NOMO-1 (cell line): ENCODE data around the gene MECP2.

Experiments
- DNase-seq, 2 experiments: peaks; one replicate each; lab custom pipeline; 2025; ENCODE audit not compliant: unreplicated experiment in 2 of 2; lab: John Stamatoyannopoulos, UW

The MECP2 gene

DNA sequence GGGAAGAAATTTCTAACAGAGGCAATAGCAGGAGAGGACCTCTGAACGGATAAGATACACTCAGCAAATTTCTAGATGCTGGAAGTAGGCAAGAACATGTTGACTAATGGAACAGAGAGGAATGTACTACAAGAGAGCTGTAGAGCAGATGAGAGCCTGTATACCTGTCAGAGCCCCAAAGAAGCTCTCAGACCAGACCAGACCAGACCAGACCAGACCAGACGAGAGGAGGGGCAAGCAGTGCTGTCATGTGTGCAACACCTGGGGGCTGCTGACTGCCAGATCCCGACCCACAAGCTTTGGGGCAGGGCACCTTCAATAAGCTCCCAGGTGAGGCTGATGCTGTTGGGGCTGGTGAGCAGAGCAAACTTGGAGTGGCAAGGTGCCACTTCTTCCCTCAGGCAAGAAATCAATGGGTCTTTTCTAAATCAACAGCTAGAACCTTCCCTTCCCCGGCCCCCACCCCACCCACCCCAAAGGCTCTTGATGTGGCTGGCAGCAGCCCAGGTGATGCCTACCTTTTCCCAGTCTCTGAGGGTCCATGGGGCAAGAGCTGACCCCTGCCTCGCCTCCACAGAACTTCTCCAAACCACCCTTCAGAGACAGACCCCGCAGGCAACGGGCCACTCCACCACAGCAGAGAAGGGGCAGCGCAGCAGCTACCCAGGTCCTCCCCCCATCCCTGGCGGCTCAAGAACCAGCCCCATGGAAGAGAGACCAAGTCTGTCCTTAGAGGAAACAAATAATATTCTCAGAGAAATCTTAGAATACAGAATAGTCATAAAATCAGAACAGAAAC lies 32.7 kb downstream of the MECP2 start:
- no peak for DNase-seq

DNA sequence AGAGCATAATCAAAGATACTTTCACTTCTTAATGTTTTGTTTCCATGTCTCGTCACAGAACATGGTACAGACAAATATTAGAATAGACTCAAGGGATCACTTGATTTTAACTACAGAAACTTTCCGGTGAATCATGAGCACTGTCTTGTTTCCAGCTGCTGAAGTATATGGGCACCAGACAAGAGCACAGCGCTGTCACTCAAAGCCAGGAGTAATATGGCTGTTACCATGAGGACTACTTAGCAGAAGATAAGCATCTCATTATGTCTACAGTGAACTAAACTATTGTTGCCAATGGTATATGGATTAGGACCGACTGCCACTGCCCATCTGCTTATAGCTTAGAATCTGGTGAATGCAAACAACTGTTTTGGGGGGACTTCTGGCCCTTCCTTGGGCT lies 34.3 kb downstream of the MECP2 start:
- DNase-seq, result no peak

DNA sequence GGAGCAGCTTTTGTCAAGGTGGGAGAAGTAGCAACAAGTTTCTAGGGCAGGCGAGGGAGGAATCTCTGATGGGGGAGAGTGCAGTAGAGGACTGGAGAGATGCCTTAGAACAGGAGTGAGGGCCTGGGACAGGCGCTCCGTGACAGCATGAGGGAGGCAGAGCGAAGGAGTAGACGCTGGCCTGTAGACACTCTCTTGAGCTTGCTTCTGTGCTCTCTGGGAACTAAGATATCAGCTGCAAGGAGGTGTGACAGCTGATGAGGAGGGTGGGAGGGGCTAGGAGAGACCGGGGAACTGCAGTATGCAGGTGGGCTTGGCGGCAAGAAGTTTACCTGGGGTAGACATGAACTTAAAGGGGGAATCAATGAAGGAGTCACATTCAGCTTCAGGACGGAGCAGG lies 35.7 kb downstream of the MECP2 start:
- no peak for DNase-seq

DNA sequence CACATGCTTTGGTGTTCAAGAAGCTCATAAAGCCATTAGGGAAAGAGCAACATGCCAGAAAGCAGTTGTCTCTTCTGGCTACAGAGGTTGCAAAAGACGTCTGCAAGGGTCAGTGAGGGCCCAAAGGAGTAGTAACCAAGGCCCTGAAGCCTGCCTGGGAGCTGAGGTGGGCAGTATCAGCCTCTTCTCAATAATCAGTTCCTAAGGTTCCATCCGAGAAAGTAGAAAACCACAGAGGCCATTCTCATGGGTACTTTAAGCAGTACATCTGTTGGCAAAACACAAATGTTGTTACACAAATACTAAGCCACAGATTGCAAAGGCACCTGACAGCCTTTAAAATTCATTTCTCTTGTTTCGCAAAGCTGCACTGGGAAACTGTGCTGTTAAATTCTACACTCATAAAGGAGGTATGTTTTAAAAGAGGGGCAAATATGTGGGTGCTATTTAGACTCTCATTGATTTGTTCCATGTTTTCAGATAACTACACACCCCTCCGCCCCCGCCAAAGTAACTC lies 37.7 kb downstream of the MECP2 start:
- DNase-seq, result no peak

DNA sequence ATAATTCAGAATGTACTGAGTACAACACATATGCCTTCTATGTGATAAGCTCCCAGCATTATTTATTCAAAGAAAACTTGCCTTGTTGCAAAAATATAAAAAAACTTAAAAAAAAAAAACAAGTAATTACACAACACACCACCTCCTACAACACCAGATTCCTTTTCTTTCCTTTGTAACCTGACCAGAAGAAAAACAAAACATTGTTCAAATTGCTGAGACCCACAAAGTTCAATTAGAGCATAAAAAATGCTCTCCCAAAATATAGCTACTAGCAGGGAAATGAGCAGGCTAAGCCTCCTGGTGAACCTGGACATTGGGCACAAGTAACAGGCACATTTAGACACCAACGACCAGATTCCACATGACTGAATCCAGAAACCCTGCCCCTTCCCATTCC lies 38.3 kb downstream of the MECP2 start:
- DNase-seq, result no peak

DNA sequence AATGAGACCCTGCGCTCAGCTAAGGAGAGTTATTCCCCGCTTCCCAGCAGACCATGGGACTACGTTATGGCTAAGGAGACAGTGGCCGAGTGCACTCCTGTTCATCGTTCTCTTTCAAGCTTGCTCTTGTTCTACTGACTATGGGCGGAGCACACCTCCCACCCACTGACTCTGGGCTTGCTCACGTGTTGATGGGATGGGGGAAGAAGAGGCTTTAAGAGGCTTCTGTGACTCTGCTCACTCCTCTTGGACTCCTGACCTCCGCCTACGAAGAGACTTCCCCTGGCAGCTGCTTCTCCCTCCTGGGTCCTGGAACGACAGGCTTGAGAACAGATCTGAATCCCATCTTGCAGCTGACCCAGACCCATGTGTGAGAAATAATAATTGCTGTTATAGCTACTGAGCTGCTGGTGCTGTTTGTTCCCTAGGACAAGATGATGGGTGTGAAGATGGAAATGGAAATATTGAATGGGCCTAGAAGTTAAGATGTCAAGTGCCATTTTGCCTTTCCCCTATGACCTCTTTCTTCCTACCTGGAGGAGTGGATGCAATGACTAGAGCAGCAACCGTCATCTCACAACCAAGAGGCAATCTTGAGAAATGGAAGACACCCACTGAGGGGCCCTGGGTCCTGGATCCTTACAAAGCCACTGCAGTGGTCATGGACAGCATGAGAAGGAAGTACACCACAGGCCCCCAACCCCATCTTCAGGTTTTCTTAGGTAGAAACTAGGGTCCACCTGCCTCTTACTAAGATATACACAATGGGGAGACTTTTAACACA lies 39.1 kb downstream of the MECP2 start:
- DNase-seq, result no peak

DNA sequence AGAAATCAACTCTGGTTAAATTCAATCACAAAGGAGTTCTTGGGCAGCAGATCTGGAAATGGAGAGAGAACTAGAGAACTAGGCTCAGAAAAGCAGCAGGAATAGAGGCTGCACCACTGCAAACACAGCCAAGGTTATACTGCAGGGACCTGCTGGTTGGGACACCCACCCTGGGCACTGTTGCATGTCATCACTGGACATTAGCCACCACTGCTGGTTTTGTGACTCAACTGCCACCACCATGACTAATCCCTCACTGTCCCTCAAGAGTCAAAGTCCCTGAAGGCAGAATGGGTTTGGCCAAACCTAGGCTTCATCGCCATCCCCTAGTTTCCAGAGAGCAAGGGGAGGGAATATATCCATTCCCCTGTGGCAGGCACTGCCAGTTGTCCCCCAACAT lies 39.7 kb downstream of the MECP2 start:
- DNase-seq, result no peak

DNA sequence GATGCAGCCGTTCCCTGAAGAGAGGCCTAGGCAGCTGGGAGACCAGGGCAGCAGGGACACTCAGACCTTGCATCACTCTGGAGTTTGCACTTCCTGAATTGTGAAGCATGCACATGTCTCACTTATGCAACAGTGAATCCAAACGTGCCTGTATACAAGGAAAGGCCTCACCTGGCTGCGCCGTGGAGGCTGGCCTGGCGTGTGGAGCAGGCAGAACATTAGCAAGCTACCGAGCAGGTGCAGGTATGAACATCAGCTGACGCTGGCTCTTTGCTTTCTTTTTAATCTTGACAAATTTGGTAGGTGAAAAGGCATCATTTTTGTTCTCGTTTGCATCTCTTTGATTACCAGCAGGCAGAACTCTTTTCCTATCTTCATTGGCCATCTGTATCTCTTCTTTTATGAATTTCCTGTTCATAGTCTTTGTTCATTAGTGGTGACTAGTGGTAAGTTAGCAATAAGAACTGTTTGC lies 40.7 kb downstream of the MECP2 start:
- DNase-seq, result peak in 1 of 2 experiments; percentile 48

DNA sequence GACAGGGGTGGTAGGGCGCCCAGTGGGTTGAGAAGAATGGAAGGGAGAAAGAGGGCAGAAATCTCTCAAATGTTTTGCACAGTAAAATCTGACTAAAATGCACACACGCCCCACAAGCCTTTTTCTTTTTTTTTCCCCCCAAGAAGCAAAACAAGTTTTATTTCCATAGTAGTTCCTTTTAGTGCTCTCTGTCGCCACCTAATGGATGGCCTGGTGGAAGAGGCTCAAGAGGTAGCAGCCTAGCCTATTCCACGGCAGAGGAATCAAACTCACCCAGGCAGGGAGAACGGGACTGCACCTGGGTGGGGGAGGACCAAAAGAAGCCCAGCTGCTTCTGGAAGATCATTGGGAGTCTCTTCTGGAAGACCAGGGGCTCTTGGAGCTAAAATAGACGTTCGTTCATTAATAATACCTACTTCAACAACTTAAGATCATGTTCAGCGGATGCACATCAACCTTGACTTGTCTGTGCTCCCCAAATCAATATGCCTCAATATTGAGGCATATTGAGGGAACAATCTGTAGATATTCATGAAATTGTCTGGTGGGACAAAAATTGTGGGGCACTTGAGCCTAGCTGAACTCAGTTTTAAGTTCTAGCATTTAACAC lies 46.2 kb downstream of the MECP2 start:
- peak; percentile 33 to 38 for DNase-seq

DNA sequence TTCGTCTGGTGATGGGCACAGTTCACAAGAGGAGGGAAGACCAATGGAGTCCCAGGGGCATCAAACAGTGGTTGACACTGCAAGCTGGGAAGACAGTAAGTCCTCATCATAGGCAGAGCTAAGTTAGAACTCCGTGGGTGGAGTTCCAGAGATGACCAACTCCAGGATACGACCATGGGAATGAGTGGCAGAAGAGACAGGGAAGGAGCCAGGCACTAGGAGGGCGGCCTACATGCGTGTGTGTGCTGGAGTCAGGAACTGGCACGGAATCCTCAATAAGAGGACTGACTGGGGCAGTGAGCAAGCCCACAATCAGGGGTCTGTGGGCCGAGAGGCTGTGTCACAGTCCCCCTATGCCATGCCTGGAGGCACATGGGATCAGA lies 47.4 kb downstream of the MECP2 start:
- DNase-seq, result no peak

DNA sequence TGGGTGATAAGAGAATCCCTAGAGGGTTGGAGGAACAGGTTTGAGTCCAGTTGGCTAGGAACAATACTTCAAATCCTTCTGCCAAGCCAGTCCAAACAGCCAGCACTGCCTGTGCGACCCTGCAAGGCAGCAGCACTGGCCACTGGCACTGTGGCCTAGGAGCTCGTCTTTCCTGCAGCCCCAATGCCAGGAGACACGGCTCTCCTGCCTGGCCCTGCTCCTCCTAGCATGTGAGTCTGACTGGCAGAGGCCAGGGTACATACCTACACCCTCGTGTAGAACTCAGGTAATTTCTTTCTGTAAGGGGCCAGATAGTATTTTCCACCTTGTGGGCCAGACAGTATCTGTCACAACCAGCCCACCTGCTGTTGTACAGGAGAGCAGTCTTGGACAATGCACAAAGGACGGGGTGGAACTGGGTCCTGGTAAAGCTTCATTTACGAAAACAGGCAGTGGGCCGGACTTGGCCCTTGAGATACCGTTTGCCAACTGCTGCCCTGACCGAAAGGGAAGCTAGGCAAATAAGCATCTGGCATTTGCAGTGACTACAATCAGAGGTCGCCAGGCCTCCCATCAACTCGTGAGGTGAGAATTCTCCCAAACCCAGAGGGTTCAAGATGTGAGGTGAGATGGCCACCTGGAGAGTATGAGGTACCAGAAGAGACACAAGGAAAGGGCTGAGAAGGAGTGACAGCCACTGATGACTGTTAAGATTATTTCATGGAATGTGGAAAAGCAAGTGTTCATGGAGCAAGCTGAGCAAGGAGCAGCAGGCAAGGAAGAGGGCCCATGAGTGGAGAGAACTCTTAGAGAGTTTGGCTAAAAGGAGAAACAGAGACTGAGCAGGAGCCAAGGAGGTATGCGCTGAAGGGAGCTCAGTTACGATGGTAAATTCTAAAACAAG lies 48.1 kb downstream of the MECP2 start:
- no peak for DNase-seq

DNA sequence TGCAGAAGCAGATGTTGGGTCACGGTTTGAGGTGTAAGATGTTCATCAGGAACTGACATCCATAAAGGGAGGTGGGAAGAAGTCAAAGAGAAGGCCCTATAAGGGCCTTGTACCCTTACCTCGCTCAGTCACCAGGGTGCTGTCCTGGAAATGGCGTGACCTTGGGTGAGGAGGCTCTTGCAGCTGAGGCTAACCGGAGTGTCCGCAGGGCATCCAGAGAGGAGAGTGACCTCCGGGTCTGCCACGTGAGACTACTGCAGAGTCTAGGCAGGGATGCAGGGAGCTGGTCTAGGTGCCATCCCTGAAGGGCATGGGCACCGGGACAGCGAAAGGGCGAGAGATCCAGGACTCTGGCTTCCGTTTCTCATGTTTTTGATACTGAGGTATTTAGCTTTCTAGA lies 49.1 kb downstream of the MECP2 start:
- no peak for DNase-seq

DNA sequence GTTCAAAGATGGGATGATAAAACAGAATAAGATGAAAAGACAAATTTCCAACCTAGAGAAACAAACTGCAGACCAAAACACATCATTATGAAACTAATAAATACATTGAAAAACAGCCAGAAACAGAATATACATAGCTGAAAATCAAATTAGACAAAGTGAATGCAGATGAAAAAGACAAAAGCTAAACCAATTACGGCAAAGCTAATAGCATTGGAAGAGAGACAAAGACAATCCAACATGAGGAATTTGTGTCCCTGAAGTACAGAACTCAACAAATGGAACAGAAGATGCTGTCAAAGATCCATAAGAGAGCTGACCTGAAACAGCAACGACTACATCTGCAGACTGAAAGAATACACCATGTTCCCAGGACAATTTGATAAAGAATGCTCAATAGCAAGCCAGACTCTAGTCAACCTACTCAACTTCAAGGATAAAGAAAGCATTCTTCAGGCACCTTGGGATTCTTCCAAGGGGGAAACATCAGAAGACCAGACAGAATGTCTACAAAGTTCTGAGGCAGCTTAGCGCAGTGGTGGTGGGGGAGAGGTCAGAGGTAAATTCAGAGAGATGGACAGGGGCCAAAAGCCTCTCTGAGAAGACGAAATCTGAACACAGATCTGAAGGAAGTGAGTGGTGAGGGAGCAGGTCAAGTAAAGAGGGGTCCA lies 50.4 kb downstream of the MECP2 start:
- no peak for DNase-seq

DNA sequence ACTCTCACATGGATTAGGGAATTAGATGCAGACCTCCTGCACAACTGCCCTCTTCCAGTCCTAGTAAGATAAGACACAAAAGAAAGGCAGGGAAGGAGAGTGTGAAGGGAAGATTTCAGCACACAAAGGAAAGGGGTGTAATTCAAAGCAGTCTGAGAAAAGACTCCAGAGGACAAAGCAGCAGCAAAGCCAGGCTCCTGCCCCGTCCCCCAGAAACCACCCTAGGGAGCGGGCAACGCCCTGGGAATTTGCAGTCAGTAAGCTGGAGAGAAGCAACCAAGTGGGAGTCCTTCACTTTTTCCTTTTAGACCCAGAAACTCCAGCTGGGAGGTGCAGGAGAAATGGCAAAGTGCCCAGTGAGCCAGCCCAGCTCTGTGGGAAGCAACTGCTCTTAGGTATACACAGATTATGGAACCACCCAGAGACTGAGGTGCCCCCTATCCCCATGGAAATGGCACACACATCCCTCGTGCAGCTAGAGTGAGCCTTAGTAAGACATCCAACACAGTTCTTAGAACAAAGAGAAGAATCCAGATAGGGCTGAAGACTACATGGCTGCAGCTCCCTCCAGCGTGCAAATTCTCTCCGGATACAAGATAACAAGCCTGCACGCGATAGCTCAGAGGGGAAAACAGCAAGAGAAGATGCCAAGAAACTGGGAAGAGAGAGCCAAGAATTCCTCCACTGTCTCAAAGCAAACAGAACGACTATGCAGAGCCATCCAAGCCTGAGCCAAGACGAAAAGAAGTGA lies 51.3 kb downstream of the MECP2 start:
- DNase-seq, result no peak

DNA sequence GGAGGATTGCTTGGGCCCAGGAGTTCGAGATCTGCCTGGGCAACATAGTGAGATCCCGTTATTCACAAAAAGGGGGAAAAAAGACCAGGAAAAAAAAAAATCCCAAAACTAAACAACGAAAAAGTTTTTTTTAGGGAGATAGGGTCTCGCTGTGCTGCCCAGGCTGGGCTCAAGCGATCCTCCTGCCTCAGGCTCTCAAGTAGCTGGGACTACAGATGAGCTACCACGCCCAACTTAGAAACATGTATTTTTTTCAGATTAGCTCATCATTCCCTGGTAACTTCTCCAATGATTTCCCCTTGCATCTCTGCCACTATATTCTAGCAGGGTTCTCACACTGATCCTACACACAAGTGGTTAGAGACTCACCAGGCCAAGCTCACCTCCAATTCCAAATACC lies 53.4 kb downstream of the MECP2 start:
- no peak for DNase-seq

DNA sequence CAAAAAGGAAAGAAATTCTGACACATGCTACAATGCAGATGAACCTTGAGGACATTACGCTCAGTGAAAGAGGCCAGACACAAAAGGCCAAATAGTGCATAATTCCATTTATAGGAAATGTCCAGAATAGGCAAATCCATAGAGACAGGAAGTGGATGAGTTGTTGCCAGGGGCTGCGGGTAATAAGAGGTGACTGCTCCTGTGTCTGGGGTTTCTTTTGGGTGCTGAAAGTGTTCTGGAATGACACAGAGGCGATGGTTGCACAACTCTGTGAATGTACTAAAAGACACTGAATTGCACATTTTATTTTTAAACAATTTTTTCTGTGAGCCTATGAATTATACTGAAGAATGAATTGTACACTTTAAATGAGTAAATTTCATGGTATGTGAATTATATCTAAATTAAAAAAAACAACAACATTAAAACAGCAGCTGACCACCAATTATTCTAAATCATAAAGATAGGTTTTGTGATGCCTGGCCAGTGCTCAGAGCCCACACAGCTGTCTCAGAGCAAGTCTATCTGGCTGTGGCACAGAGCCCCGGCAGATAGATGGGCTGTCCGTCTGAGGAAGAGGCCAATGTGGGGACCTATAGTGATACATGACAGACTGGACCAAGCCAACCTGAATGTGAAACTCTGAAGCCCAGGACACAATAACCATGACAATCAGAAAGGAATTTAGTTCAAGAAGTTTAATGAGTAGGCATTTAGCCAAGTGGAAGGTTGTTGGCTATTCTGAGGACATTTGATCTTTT lies 54.3 kb downstream of the MECP2 start:
- DNase-seq, result no peak

DNA sequence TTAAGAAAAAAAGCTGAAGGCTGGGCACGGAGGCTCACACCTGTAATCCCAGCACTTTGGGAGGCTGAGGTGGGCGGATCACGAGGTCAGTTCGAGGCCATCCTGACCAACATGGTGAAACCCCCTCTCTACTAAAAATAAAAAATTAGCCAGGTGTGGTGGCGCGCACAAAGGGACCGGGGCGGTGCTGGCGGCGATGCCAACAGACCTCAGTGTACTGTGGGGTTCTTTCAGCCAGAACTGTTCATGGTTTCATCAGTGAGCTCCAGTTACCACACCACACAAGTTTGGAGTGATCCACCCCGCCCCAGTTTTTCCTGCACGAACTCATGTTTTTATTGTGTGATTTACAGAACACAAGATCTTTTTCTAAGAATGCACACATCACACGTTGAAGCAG lies 56.7 kb downstream of the MECP2 start:
- no peak for DNase-seq

DNA sequence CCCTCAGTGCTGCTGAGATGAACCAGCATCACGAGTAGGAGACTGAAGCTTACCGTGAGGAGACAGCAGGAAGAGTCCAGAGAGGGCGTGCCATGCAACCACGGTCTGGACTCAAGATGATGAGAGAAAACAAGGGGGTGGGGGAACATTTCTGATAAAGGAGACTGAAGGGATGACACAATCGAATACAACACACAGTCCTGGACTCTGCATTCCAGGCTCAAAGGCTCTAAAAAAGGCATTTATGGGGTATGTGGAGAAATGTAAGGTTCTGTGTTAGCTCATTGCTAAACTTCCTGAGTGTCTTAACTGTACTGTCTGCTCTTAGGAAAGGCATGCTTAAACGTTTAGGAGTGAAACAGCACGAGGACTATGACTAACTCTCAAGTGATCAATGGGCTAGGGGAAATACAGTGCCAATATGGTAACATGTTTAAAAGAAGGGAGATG lies 57.2 kb downstream of the MECP2 start:
- peak; percentile 38 to 71 for DNase-seq
